K562 (cell line): ENCODE data around the gene GABBR1. TPM values are rescaled to one million over a fixed set of nuclear protein-coding genes. Genes with fewer than 3 reads are reported as not detected.

Experiments
- ATF7 ChIP-seq: fragments of 450-650 bp; IDR thresholded peaks from 2 replicates; pipeline ENCODE4 v1.7.1; 2014; ENCODE audit warnings: mild to moderate bottlenecking, moderate library complexity
- CBX1 ChIP-seq: sonication (generic); IDR thresholded peaks from 2 replicates; pipeline ENCODE4 v1.6.1; 2016; ENCODE audit warnings: antibody characterized with exemption, low read depth, mild to moderate bottlenecking
- CREB1 ChIP-seq, 2 experiments: sonication (generic) in 1 of 2; formaldehyde crosslinking in 1 of 2; IDR thresholded peaks; 2 replicates each; pipeline versions ENCODE4 v1.6.1 to v1.8.0; 2012 to 2022; ENCODE audit warnings: inconsistent platforms in 1 of 2, mild to moderate bottlenecking in 1 of 2, missing genetic modification reagents in 1 of 2, moderate library complexity in 1 of 2
- ELF2 ChIP-seq: fragments of 250-450 bp; sonication (Bioruptor Pico); IDR thresholded peaks from 2 replicates; pipeline ENCODE4 v1.5.0; 2021; ENCODE audit warnings: mild to moderate bottlenecking
- ELK1 ChIP-seq: sonication (generic); formaldehyde crosslinking; IDR thresholded peaks from 2 replicates; pipeline ENCODE4 v1.8.1; 2022; ENCODE audit warnings: missing genetic modification reagents
- EP300 ChIP-seq: IDR thresholded peaks from 2 replicates; pipeline ENCODE4 v1.6.1; 2012; ENCODE audit warnings: low read length, improper control_type of control experiment
- EWSR1 ChIP-seq: fragments of 450-650 bp; IDR thresholded peaks from 2 replicates; pipeline ENCODE4 v1.6.1; 2018; ENCODE audit warnings: borderline replicate concordance, mild to moderate bottlenecking, low read depth, moderate library complexity; ENCODE audit not compliant: partially characterized antibody
- KDM5B ChIP-seq: fragments of 200-600 bp; sonication (generic); IDR thresholded peaks from 2 replicates; pipeline ENCODE4 v1.6.1; 2012; ENCODE audit warnings: low read depth, mild to moderate bottlenecking, moderate library complexity, low read length, control low read depth, inconsistent platforms; ENCODE audit not compliant: insufficient replicate concordance
- MEF2A ChIP-seq: IDR thresholded peaks from 2 replicates; pipeline ENCODE4 v1.6.1; 2011; ENCODE audit warnings: low read depth, mild to moderate bottlenecking, low read length, moderate library complexity; ENCODE audit not compliant: control insufficient read depth
- PCBP2 ChIP-seq: fragments of 200-400 bp; formaldehyde crosslinking; IDR thresholded peaks from 2 replicates; pipeline ENCODE4 v1.6.1; 2018; ENCODE audit warnings: low read length, low read depth, mild to moderate bottlenecking, moderate library complexity; ENCODE audit not compliant: poor library complexity, severe bottlenecking
- STAT5A ChIP-seq: IDR thresholded peaks from 2 replicates; pipeline ENCODE4 v1.6.1; 2012; ENCODE audit warnings: low read length, inconsistent platforms, borderline replicate concordance
- TFAM ChIP-seq: fragments of 250-450 bp; sonication (Bioruptor Pico); conservative IDR thresholded peaks from 2 replicates; pipeline ENCODE4 v1.5.0; 2021; ENCODE audit warnings: mild to moderate bottlenecking, moderate library complexity
- TSC22D4 ChIP-seq: fragments of 450-650 bp; IDR thresholded peaks from 2 replicates; pipeline ENCODE4 v1.6.1; 2016; ENCODE audit warnings: missing genetic modification characterization, missing biosample characterization, control low read depth
- ZNF133 ChIP-seq: fragments of 250-450 bp; sonication (Bioruptor Pico); IDR thresholded peaks from 2 replicates; pipeline ENCODE4 v1.4.0; 2020; ENCODE audit warnings: mild to moderate bottlenecking
- ZNF316 ChIP-seq: fragments of 450-650 bp; IDR thresholded peaks from 2 replicates; pipeline ENCODE4 v1.6.1; 2016
- polyA plus RNA-seq, 8 experiments: library from polyadenylated mRNA; depleted of rRNA in 4 of 8; stranded (reverse) in 5 of 8; unstranded in 3 of 8; fragments of >200 nt; fragmentation: Nextera tagmentation in 2 of 8; fragmentation: Illumina TruSeq in 1 of 8; extraction: Ambion mirVana in 2 of 8; extraction: Trizol in 1 of 8; gene quantifications; 2 replicates each; pipeline versions ENCODE4 v1.2.1 to v1.2.3, GENCODE V29; 2011 to 2014; ENCODE audit warnings: inconsistent platforms in 1 of 8, missing spikeins in 1 of 8
- total RNA-seq, 7 experiments: library from RNA; depleted of rRNA in 6 of 7; stranded (reverse); fragments of >200 nt in 6 of 7; fragmentation: Illumina TruSeq in 2 of 7; extraction: Trizol in 2 of 7; gene quantifications; 2 replicates each; pipeline versions ENCODE4 v1.2.1 to v1.2.3, GENCODE V29; 2011 to 2021; ENCODE audit warnings: low replicate concordance in 1 of 7
- TF ChIP-seq, protein P1 (sequence below), 2 experiments: fragments of 450-650 bp; IDR thresholded peaks; 2 replicates each; pipeline ENCODE4 v1.6.1; 2016; ENCODE audit warnings: mild to moderate bottlenecking in 2 of 2, borderline replicate concordance in 1 of 2, low read depth in 1 of 2, moderate library complexity in 1 of 2
- TF ChIP-seq, protein P2 (sequence below), 2 experiments: fragments of 200-800 bp in 1 of 2; sonication (Bioruptor generic) in 1 of 2; sonication (generic) in 1 of 2; formaldehyde crosslinking in 1 of 2; IDR thresholded peaks in 1 of 2; conservative IDR thresholded peaks in 1 of 2; 2 replicates each; pipeline versions ENCODE4 v1.5.0 to v1.6.1; 2016 to 2020; ENCODE audit warnings: missing compliant biosample characterization in 1 of 2, missing genetic modification characterization in 1 of 2, missing genetic modification reagents in 1 of 2

Gene GABBR1
- total and polyA plus RNA-seq, 9 of the 15 experiments (the other 6 are each of a cell fraction or from before 2014, with no cell fraction given), result 2.2 to 48.3 (median 20.8) TPM

- TF ChIP-seq, protein P1, sequence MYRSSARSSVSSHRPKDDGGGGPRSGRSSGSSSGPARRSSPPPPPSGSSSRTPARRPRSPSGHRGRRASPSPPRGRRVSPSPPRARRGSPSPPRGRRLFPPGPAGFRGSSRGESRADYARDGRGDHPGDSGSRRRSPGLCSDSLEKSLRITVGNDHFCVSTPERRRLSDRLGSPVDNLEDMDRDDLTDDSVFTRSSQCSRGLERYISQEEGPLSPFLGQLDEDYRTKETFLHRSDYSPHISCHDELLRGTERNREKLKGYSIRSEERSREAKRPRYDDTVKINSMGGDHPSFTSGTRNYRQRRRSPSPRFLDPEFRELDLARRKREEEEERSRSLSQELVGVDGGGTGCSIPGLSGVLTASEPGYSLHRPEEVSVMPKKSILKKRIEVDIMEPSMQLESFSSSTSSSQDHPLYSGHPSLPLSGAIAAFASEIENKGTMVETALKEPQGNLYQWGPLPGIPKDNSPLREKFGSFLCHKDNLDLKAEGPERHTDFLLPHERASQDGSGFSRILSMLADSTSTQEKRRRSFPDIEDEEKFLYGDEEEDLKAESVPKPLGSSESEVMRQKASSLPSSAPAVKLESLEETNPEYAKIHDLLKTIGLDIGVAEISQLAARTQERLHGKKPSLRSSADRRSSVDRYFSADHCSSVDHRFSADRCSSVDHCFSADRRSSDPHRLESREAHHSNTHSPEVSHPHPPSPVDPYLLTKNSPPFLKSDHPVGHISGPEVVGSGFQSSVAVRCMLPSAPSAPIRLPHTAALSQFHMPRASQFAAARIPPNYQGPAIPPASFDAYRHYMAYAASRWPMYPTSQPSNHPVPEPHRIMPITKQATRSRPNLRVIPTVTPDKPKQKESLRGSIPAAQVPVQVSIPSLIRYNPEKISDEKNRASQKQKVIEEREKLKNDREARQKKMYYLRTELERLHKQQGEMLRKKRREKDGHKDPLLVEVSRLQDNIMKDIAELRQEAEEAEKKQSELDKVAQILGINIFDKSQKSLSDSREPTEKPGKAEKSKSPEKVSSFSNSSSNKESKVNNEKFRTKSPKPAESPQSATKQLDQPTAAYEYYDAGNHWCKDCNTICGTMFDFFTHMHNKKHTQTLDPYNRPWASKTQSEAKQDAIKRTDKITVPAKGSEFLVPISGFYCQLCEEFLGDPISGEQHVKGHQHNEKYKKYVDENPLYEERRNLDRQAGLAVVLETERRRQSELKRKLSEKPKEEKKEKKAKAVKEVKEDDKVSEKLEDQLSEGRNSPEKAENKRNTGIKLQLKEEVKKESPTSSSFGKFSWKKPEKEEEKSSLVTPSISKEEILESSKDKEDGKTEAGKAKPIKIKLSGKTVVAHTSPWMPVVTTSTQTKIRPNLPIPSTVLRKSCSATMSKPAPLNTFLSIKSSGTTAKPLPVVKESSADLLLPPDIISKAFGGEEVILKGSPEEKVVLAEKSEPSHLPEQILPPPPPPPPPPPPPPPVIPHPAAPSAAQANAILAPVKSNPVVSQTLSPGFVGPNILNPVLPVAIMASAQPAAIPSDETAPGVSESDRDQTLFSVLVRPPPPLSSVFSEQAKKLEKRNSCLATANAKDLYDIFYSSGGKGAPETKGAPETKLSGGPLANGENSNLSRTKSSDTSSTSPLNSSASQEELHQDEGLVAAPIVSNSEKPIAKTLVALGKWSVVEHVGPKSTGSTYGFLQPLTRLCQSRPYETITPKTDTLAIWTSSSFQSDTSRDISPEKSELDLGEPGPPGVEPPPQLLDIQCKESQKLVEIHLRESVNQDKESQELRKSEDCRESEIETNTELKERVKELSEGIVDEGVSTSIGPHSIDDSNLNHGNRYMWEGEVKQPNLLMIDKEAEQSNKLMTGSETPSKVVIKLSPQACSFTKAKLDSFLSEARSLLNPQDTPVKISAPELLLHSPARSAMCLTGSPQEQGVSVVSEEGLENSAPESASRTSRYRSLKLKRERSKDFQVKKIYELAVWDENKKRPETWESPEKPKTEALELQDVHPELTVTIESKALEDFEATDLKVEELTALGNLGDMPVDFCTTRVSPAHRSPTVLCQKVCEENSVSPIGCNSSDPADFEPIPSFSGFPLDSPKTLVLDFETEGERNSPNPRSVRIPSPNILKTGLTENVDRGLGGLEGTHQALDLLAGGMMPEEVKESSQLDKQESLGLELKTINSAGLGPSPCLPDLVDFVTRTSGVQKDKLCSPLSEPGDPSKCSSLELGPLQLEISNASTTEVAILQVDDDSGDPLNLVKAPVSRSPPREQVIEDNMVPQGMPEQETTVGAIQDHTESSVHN (IDR thresholded peaks at IDR 0.05; ENCODE audit: borderline replicate concordance in 1 of 2, low read depth in 1 of 2), result no peak
- TF ChIP-seq TSC22D4 (tag), result no peak
- no peak for TF ChIP-seq ELK1 (CRISPR knock-in tag)
- TF ChIP-seq ATF7, result peak; percentile 66; the same call in 1 of the 2 replicates
- TF ChIP-seq ELF2 (CRISPR knock-in tag), result no peak
- TF ChIP-seq EWSR1, result no peak
- TF ChIP-seq TFAM (CRISPR knock-in tag), result no peak
- no peak for TF ChIP-seq STAT5A
- TF ChIP-seq PCBP2, result no peak
- TF ChIP-seq ZNF133 (CRISPR knock-in tag), result no peak
- no peak for TF ChIP-seq CBX1
- TF ChIP-seq, protein P2, sequence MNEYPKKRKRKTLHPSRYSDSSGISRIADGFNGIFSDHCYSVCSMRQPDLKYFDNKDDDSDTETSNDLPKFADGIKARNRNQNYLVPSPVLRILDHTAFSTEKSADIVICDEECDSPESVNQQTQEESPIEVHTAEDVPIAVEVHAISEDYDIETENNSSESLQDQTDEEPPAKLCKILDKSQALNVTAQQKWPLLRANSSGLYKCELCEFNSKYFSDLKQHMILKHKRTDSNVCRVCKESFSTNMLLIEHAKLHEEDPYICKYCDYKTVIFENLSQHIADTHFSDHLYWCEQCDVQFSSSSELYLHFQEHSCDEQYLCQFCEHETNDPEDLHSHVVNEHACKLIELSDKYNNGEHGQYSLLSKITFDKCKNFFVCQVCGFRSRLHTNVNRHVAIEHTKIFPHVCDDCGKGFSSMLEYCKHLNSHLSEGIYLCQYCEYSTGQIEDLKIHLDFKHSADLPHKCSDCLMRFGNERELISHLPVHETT (CRISPR knock-in tag; conservative IDR thresholded peaks at IDR 0.05 in 1 of 2, IDR thresholded peaks at IDR 0.05 in 1 of 2), result no peak
- TF ChIP-seq KDM5B, result no peak
- TF ChIP-seq MEF2A, result no peak
- peak; percentile 96 for TF ChIP-seq ZNF316
- peak; percentile 39; the same call in 1 of the 2 replicates for TF ChIP-seq EP300
- TF ChIP-seq CREB1 (IDR thresholded peaks at IDR 0.05), result no peak
- 0 out of 2 replicates have a peak, but pooled peaks have one; percentile 6 for TF ChIP-seq CREB1 (CRISPR knock-in tag; IDR thresholded peaks at IDR 0.05)
Measured at GRCh38 chr6:29631209-29631810, 1.7 kb downstream of the GABBR1 start (continued).
